HG03103 (cell line): ENCODE measurements around the gene ANXA8.
"Not testable (repeated sequence)": the region's sequence is repeated elsewhere in the genome, so short reads cannot be mapped to it uniquely, and the experiment has no call there.

Experiments
- ATAC-seq: cut with Tn5 transposase; IDR thresholded peaks from one replicate; pipeline ENCODE4 v1.9.1; 2021; ENCODE audit warnings: low read depth; ENCODE audit not compliant: unreplicated experiment

Gene ANXA8

GRCh38 chr10:47483923-47484322 lies at the start of gene ANXA8:
TSS of gene ANXA8 (minus strand) at chr10:47484115. CDS start at chr10:47483933, 182 bp downstream.
- ATAC-seq = not testable (repeated sequence)

GRCh38 chr10:47523475-47523874 lies 39.6 kb upstream of the ANXA8 start, which contains the start of gene AGAP9:
TSS of gene AGAP9 (minus strand) at chr10:47523638. CDS start at chr10:47523526, 112 bp downstream.
- not testable (repeated sequence) for ATAC-seq

- not testable (repeated sequence) for ATAC-seq
Measured at GRCh38 chr10:47502313-47502712, 18.4 kb upstream of the ANXA8 start.

GRCh38 chr10:47494226-47494625 lies 10.3 kb upstream of the ANXA8 start:
- ATAC-seq = not testable (repeated sequence)

GRCh38 chr10:47491600-47491999 lies 7.7 kb upstream of the ANXA8 start, which contains the start of gene FAM25G:
TSS of gene FAM25G (minus strand) at chr10:47491700. CDS start at chr10:47491674, 26 bp downstream.
- not testable (repeated sequence) for ATAC-seq

- ATAC-seq = not testable (repeated sequence)
Measured at GRCh38 chr10:47489630-47490029, 5.7 kb upstream of the ANXA8 start.

GRCh38 chr10:47485943-47486342 lies 2.0 kb upstream of the ANXA8 start:
- ATAC-seq = not testable (repeated sequence)

- not testable (repeated sequence) for ATAC-seq
Measured at GRCh38 chr10:47484786-47485185, 871 bp upstream of the ANXA8 start.

GRCh38 chr10:47482367-47482766 lies 1.5 kb downstream of the ANXA8 start:
- not testable (repeated sequence) for ATAC-seq

- ATAC-seq = not testable (repeated sequence)
Measured at GRCh38 chr10:47481768-47482181, 2.1 kb downstream of the ANXA8 start.

GRCh38 chr10:47481182-47481766 lies 2.6 kb downstream of the ANXA8 start:
- not testable (repeated sequence) for ATAC-seq

- not testable (repeated sequence) for ATAC-seq
Measured at GRCh38 chr10:47480133-47480532, 3.8 kb downstream of the ANXA8 start.

GRCh38 chr10:47478114-47478513 lies 5.8 kb downstream of the ANXA8 start:
- not testable (repeated sequence) for ATAC-seq

GRCh38 chr10:47477078-47477477 lies 6.8 kb downstream of the ANXA8 start:
- ATAC-seq = not testable (repeated sequence)

- not testable (repeated sequence) for ATAC-seq
Measured at GRCh38 chr10:47475101-47475500, 8.8 kb downstream of the ANXA8 start.

- not testable (repeated sequence) for ATAC-seq
Measured at GRCh38 chr10:47473516-47473915, 10.4 kb downstream of the ANXA8 start.

- ATAC-seq = peak; percentile 81
Measured at GRCh38 chr10:47472647-47473046, 11.3 kb downstream of the ANXA8 start.

GRCh38 chr10:47472072-47472471 lies 11.8 kb downstream of the ANXA8 start:
- ATAC-seq = not testable (repeated sequence)

GRCh38 chr10:47468731-47469528 lies 15.0 kb downstream of the ANXA8 start:
- not testable (repeated sequence) for ATAC-seq

GRCh38 chr10:47467957-47468356 lies 16.0 kb downstream of the ANXA8 start:
- ATAC-seq = not testable (repeated sequence)

- not testable (repeated sequence) for ATAC-seq
Measured at GRCh38 chr10:47467458-47467857, 16.5 kb downstream of the ANXA8 start.
